HPDE6-E6E7 (cell line): ENCODE measurements around the gene HOXA4.

ENCODE experiments used
- DNase-seq: peaks from one replicate; pipeline ENCODE4 v3.0.0; 2011; ENCODE audit warnings: missing footprints; ENCODE audit errors: extremely low spot score

The HOXA4 gene

DNA sequence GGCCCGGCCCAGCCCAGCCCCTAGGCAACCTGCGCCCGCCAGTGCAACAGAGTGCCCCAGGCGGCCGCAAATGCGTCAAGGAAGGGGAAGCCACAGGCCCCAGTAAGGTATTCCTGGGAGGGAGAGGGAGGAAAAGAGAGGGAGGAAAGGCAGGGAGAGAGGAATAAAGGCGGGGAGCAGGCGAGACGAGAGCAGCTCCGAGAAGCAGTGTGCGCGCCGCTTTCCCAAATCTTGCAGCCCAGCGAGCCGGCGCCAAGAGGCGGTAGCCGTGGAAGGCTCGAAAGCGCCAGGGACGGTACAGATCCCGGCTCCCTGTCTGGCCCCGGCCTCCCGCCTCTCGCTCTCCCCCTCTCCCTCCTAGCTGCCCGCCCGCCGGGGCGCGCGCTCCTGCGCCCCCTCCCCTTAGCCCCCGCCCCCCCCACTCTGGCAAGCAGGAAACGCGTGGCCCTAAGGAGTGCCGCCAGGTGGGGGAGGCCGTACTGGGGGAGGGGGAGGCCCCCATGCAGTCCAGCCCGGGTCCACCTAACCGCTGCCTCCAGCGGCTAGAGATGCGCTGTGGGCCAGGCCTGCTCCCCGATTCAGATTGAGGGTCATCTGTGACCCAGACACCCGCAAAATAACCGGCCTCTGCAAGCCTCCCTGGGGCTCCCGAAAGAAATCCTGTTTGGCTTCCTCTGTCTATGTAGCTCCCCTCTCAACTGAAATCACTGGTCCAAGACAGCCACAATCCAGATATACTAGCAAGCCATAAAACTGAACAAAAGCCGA lies 39.3 kb upstream of the HOXA4 start:
- DNase-seq: no peak

DNA sequence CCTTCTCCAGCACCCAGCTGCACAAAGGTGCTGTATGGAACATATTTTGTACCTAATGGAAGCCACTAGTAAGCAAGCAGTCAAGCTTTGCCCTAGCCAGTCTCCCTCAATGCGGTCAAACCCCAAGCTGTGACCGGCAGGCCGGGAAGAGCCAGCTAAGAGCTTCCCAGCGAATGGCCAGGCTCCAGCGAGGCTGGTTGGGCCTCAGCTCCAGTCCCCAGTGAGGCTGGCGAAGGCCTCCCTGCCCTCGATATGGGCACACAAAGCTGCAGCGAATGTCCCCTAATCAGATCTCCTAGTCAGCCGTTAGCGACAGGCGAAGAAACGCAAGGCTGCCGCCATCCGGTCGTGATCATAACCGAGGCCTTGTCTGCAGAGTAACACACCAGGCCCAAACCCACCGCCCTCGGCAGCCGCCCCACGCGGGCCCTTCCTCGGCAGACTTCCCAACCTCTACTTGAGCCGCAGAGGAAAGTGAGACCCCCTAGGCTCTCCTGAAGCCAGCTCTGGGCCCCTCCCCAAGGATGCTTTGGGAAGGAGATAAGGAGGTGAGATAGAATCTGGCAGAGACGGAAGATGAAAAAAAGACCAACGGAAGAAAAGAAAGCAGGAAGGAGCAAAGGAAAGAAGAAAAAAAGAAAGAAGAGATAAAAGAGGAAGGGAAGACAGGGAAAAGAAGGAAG lies 37.8 kb upstream of the HOXA4 start:
- no peak for DNase-seq

DNA sequence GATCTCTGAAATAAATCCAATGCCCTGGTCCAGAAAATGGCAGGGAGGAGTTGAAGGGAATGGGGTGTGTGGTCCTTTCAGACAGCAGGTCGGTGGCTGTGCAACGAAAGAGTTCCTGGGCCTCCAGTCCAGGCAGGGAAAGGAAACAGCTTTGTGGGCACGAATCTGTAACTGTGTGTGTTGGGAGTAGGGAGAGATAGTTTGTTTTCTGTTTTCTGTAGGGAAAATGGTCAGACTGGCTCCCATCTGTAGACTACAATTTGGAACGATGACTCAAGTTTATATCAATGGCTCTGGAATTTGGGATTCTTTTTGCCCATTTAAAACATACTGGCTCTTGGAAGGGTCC lies 37.3 kb upstream of the HOXA4 start:
- DNase-seq: no peak

GRCh38 chr7:27166531-27167505 lies 36.3 kb upstream of the HOXA4 start:
- DNase-seq: no peak

GRCh38 chr7:27165996-27166530 lies 35.5 kb upstream of the HOXA4 start:
- DNase-seq: no peak

- DNase-seq: no peak
Measured at GRCh38 chr7:27165089-27165995, 34.8 kb upstream of the HOXA4 start, which contains the start of gene HOXA9. Gene HOXA9, minus strand, starts transcription at chr7:27165537. Its CDS starts 80 bp downstream, at chr7:27165457.

DNA sequence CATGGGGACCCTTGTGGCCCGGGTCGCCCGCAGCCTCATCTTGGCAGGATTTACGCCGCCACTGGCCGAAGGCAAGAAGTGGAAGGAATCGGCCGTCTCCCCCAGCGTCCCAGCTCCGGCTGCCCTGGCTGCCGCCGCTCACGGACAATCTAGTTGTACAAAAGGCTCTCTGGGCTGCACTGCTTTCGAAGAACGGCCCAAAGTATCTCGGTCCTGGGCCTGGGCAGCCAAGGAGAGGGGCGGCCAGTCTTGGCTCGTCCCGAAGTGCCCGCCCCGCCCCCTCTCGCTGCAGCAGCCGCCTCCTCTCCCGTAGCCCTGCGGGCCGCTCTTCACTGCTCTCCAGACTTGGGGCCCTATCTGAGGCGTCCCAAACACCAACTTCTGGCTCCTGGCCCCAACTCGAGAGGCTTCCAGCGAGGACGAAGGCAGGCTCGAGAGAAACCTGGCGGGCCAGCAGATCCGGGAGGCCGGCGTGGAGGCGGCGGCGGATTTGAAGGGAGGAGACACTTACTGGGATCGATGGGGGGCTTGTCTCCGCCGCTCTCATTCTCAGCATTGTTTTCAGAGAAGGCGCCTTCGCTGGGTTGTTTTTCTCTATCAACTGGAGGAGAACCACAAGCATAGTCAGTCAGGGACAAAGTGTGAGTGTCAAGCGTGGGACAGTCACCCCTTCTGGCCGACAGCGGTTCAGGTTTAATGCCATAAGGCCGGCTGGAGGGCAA lies 34.0 kb upstream of the HOXA4 start:
- no peak for DNase-seq

DNA sequence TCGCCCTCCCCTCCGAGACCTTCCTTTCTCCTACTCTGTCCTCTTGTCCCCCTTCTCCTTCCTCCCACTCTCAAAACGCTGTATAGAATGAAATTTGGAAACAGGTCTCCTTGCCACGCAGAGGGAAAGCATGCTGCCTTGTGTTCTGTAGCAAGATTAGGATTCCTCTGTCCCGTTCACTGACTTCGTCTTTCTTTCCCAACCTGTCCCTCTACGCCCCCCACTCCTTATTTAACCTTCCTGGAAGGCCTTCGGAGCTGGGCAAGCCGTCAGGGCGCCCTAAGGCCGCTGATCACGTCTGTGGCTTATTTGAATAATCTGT lies 33.4 kb upstream of the HOXA4 start:
- no peak for DNase-seq

- no peak for DNase-seq
Measured at GRCh38 chr7:27163288-27164044, 32.9 kb upstream of the HOXA4 start.

GRCh38 chr7:27162561-27163287 lies 32.2 kb upstream of the HOXA4 start:
- DNase-seq: no peak

DNA sequence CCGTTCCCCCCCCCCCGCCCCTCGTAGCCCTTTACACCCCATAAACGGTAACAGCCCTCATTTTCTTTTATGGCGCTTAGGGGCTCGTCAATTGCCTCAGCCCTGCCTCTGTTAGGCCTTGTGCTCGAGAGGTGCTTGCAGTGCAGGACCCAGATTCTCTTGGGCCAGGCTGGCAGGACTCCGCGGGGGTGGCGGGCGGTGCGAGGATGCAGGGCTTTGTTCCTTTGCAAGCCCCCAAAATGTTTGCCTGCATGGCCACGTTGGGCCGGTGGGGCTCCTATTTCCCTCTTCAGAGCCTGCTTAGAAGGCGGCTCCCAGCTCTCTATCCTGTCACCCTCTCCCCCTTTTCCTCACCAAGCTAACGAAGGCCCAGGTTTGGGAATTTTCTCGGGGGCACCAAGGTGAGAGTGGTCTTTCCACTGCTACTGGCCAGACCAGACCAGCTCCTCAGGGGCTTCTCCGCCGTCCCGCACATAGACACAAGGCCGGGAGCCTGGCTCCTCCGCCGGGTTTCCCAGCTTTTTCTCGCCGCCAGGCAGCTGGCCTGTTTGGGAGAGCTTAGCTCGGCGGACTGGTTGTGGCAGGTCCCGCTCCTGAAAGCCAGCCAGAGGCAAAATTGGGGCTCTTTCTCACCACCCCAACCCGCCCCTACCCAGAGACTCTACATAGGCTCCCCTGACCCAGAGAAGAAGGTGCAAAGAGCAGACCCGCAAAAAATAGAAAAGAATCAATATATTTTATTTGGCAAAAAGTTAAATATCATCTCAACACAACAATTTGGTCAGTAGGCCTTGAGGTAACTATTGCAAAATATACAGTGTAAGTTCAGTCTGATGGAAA lies 31.4 kb upstream of the HOXA4 start:
- DNase-seq: no peak

GRCh38 chr7:27161214-27161720 lies 30.7 kb upstream of the HOXA4 start:
- DNase-seq: no peak

GRCh38 chr7:27160546-27161213 lies 30.1 kb upstream of the HOXA4 start:
- DNase-seq: peak; percentile 69

- no peak for DNase-seq
Measured at GRCh38 chr7:27160145-27160545, 29.6 kb upstream of the HOXA4 start.

DNA sequence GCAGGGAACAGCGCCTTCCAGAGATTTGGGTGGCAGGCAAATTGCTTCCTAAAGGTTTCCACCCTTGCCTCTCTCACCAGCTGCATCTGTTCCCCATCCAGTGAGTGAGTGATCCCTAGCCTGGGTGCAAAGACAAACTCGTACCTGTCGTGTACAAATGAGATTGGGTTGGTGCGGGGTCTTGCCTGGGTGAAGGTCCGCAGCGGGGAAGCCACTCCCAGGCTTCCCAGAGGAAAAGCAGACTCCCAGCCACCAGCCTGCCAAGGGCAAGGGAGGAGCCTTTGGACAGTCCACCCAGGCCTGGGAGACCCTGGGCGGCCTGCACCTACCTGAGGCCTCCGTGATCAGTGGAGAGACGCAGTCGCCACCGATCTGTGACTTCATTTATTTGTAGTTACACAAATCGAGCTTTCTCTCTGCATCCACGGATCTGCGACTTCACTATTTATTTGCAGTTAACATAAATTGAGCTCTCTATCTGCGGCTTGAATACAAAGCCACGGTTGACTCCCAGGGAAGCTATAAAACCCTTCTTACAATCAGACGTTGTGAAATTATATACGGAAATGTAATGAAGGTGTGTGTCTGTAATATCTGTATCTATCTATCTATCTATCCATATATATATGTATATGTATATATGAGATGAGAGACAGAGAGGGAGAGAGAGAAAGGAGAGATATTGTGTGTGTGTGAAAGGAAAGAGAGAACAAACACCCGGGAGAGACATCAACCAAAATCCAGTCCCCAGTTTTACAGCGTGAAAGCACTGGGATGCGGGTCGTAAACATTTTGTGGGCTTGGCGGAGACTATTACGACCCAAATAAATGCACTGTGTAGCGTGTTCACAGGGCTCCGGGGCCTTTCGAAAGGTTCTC lies 28.9 kb upstream of the HOXA4 start:
- DNase-seq: no peak
